ENCODE measurements around the gene SH3BGRL. TPM values are rescaled to one million over a fixed set of nuclear protein-coding genes. Genes with fewer than 3 reads are reported as not detected.

The SH3BGRL gene
- total RNA-seq, 1 donor from 2014 or later = 166 TPM

GRCh38 chrX:81232218-81232617, 30.3 kb downstream of the SH3BGRL start:
- no peak overlapping the region for H3K4me3 Mint-ChIP-seq (ENCODE audit: unreplicated experiment)
- peaks cover 2% of the 10 kb centered on the region for H3K36me3 Mint-ChIP-seq (ENCODE audit: unreplicated experiment)
- no peaks in the 10 kb centered on the region for H3K27me3 Mint-ChIP-seq (ENCODE audit: unreplicated experiment)
- TF ChIP-seq CTCF (IDR thresholded peaks at IDR 0.05) = no peak
- DNase-seq (ENCODE audit: extremely low spot score, unreplicated experiment) = no peak
- H3K27ac Mint-ChIP-seq (ENCODE audit: unreplicated experiment) = no peak overlapping the region
- no peaks in the 10 kb centered on the region for H3K4me1 Mint-ChIP-seq (ENCODE audit: unreplicated experiment)
- H3K9me3 Mint-ChIP-seq (ENCODE audit: unreplicated experiment) = peaks cover 15% of the 10 kb centered on the region

GRCh38 chrX:81237516-81237915, 35.6 kb downstream of the SH3BGRL start:
- H3K27ac Mint-ChIP-seq (ENCODE audit: unreplicated experiment) = no peak overlapping the region
- H3K4me1 Mint-ChIP-seq (ENCODE audit: unreplicated experiment) = no peaks in the 10 kb centered on the region
- H3K4me3 Mint-ChIP-seq (ENCODE audit: unreplicated experiment) = no peak overlapping the region
- no peak for TF ChIP-seq CTCF (IDR thresholded peaks at IDR 0.05)
- H3K27me3 Mint-ChIP-seq (ENCODE audit: unreplicated experiment) = no peaks in the 10 kb centered on the region
- H3K36me3 Mint-ChIP-seq (ENCODE audit: unreplicated experiment) = peaks cover 6% of the 10 kb centered on the region
- H3K9me3 Mint-ChIP-seq (ENCODE audit: unreplicated experiment) = peaks cover 20% of the 10 kb centered on the region
- no peak for DNase-seq (ENCODE audit: extremely low spot score, unreplicated experiment)

GRCh38 chrX:81238166-81238565, 36.3 kb downstream of the SH3BGRL start:
- peaks cover 6% of the 10 kb centered on the region for H3K36me3 Mint-ChIP-seq (ENCODE audit: unreplicated experiment)
- no peak for DNase-seq (ENCODE audit: extremely low spot score, unreplicated experiment)
- no peak overlapping the region for H3K4me3 Mint-ChIP-seq (ENCODE audit: unreplicated experiment)
- no peak for TF ChIP-seq CTCF (IDR thresholded peaks at IDR 0.05)
- no peak overlapping the region for H3K27ac Mint-ChIP-seq (ENCODE audit: unreplicated experiment)
- H3K4me1 Mint-ChIP-seq (ENCODE audit: unreplicated experiment) = no peaks in the 10 kb centered on the region
- peaks cover 27% of the 10 kb centered on the region for H3K9me3 Mint-ChIP-seq (ENCODE audit: unreplicated experiment)
- H3K27me3 Mint-ChIP-seq (ENCODE audit: unreplicated experiment) = no peaks in the 10 kb centered on the region

GRCh38 chrX:81240701-81241331, 38.9 kb downstream of the SH3BGRL start:
- H3K27me3 Mint-ChIP-seq (ENCODE audit: unreplicated experiment) = no peaks in the 10 kb centered on the region
- H3K9me3 Mint-ChIP-seq (ENCODE audit: unreplicated experiment) = peaks cover 18% of the 10 kb centered on the region
- TF ChIP-seq CTCF (IDR thresholded peaks at IDR 0.05) = no peak
- no peak overlapping the region for H3K4me3 Mint-ChIP-seq (ENCODE audit: unreplicated experiment)
- no peaks in the 10 kb centered on the region for H3K4me1 Mint-ChIP-seq (ENCODE audit: unreplicated experiment)
- no peak for DNase-seq (ENCODE audit: extremely low spot score, unreplicated experiment)
- peaks cover 6% of the 10 kb centered on the region for H3K36me3 Mint-ChIP-seq (ENCODE audit: unreplicated experiment)
- no peak overlapping the region for H3K27ac Mint-ChIP-seq (ENCODE audit: unreplicated experiment)

- peaks cover 24% of the 10 kb centered on the region for H3K9me3 Mint-ChIP-seq (ENCODE audit: unreplicated experiment)
- no peak for TF ChIP-seq CTCF (IDR thresholded peaks at IDR 0.05)
- H3K27me3 Mint-ChIP-seq (ENCODE audit: unreplicated experiment) = no peaks in the 10 kb centered on the region
- no peak for DNase-seq (ENCODE audit: extremely low spot score, unreplicated experiment)
- H3K36me3 Mint-ChIP-seq (ENCODE audit: unreplicated experiment) = peaks cover 6% of the 10 kb centered on the region
- no peaks in the 10 kb centered on the region for H3K4me1 Mint-ChIP-seq (ENCODE audit: unreplicated experiment)
- H3K27ac Mint-ChIP-seq (ENCODE audit: unreplicated experiment) = no peak overlapping the region
- H3K4me3 Mint-ChIP-seq (ENCODE audit: unreplicated experiment) = no peak overlapping the region
Measured at GRCh38 chrX:81241753-81242152, 39.9 kb downstream of the SH3BGRL start.
